ENCODE results near the gene KCTD16. TPM values are rescaled to one million over a fixed set of nuclear protein-coding genes. Genes with fewer than 3 reads are reported as not detected.

Gene KCTD16
- total RNA-seq, 1 donor from 2014 or later: 0.44 TPM

- H3K9me3 Mint-ChIP-seq (ENCODE audit: unreplicated experiment): no peaks in the 10 kb centered on the region
- no peak overlapping the region for H3K27ac Mint-ChIP-seq (ENCODE audit: unreplicated experiment)
- no peak overlapping the region for H3K4me3 Mint-ChIP-seq (ENCODE audit: unreplicated experiment)
- DNase-seq (ENCODE audit: low spot score): no peak
- H3K27me3 Mint-ChIP-seq (ENCODE audit: unreplicated experiment): no peaks in the 10 kb centered on the region
- H3K36me3 Mint-ChIP-seq (ENCODE audit: low read depth, unreplicated experiment): no peaks in the 10 kb centered on the region
- H3K4me1 Mint-ChIP-seq (ENCODE audit: unreplicated experiment): peaks cover 7% of the 10 kb centered on the region
- no peak for TF ChIP-seq CTCF (IDR thresholded peaks at IDR 0.05; ENCODE audit: unreplicated experiment)
Measured at GRCh38 chr5:144367991-144368390, 197.3 kb downstream of the KCTD16 start.

- Mint-ChIP-seq H3K36me3 (ENCODE audit: low read depth, unreplicated experiment) (no peaks in the 10 kb centered on the region), H3K27me3 (ENCODE audit: unreplicated experiment) (no peaks in the 10 kb centered on the region), H3K27ac (ENCODE audit: unreplicated experiment) (no peak overlapping the region), H3K9me3 (ENCODE audit: unreplicated experiment) (no peaks in the 10 kb centered on the region), H3K4me1 (ENCODE audit: unreplicated experiment) (peaks cover 7% of the 10 kb centered on the region), H3K4me3 (ENCODE audit: unreplicated experiment) (no peak overlapping the region)
- DNase-seq (ENCODE audit: low spot score): no peak
- no peak for TF ChIP-seq CTCF (IDR thresholded peaks at IDR 0.05; ENCODE audit: unreplicated experiment)
Measured at GRCh38 chr5:144368556-144368955, 197.9 kb downstream of the KCTD16 start.

- no peak for DNase-seq (ENCODE audit: low spot score)
- Mint-ChIP-seq H3K36me3 (ENCODE audit: low read depth, unreplicated experiment) (no peaks in the 10 kb centered on the region), H3K9me3 (ENCODE audit: unreplicated experiment) (no peaks in the 10 kb centered on the region), H3K4me3 (ENCODE audit: unreplicated experiment) (no peak overlapping the region), H3K4me1 (ENCODE audit: unreplicated experiment) (peaks cover 7% of the 10 kb centered on the region), H3K27me3 (ENCODE audit: unreplicated experiment) (no peaks in the 10 kb centered on the region), H3K27ac (ENCODE audit: unreplicated experiment) (no peak overlapping the region)
- no peak for TF ChIP-seq CTCF (IDR thresholded peaks at IDR 0.05; ENCODE audit: unreplicated experiment)
Measured at GRCh38 chr5:144369006-144369405, 198.3 kb downstream of the KCTD16 start.

GRCh38 chr5:144370273-144370672 lies 199.6 kb downstream of the KCTD16 start:
- Mint-ChIP-seq H3K4me3 (ENCODE audit: unreplicated experiment) (no peak overlapping the region), H3K27me3 (ENCODE audit: unreplicated experiment) (no peaks in the 10 kb centered on the region)

GRCh38 chr5:144374637-144375036 lies 204.0 kb downstream of the KCTD16 start:
- no peaks in the 10 kb centered on the region for H3K27me3 Mint-ChIP-seq (ENCODE audit: unreplicated experiment)
- no peaks in the 10 kb centered on the region for H3K4me1 Mint-ChIP-seq (ENCODE audit: unreplicated experiment)
- TF ChIP-seq CTCF (IDR thresholded peaks at IDR 0.05; ENCODE audit: unreplicated experiment): no peak
- no peaks in the 10 kb centered on the region for H3K36me3 Mint-ChIP-seq (ENCODE audit: low read depth, unreplicated experiment)
- DNase-seq (ENCODE audit: low spot score): no peak
- H3K9me3 Mint-ChIP-seq (ENCODE audit: unreplicated experiment): no peaks in the 10 kb centered on the region
- H3K27ac Mint-ChIP-seq (ENCODE audit: unreplicated experiment): no peak overlapping the region
- no peak overlapping the region for H3K4me3 Mint-ChIP-seq (ENCODE audit: unreplicated experiment)

More at GRCh38 chr5:144370273-144370672, 199.6 kb downstream of the KCTD16 start:
- Mint-ChIP-seq H3K4me1 (ENCODE audit: unreplicated experiment) (peaks cover 7% of the 10 kb centered on the region), H3K36me3 (ENCODE audit: low read depth, unreplicated experiment) (no peaks in the 10 kb centered on the region), H3K27ac (ENCODE audit: unreplicated experiment) (no peak overlapping the region), H3K9me3 (ENCODE audit: unreplicated experiment) (no peaks in the 10 kb centered on the region)
- no peak for TF ChIP-seq CTCF (IDR thresholded peaks at IDR 0.05; ENCODE audit: unreplicated experiment)
- DNase-seq (ENCODE audit: low spot score): no peak

All from endothelial cell (in vitro differentiated cells).